Chondrocyte (in vitro differentiated cells): Measurements from ENCODE around the gene UQCC2. TPM values are rescaled to one million over a fixed set of nuclear protein-coding genes. Genes with fewer than 3 reads are reported as not detected.
A peak's percentile ranks its signal among the peaks of the same experiment; 100 is the strongest.

ENCODE experiments used
- DNase-seq: peaks from one replicate; pipeline ENCODE4 v3.0.0; 2021; ENCODE audit warnings: mixed read lengths, low spot score
- H3K27ac Mint-ChIP-seq: one replicate; pipeline ENCODE4 v1.8.0; 2021; ENCODE audit warnings: mild to moderate bottlenecking, moderate library complexity, mixed read lengths; ENCODE audit not compliant: unreplicated experiment
- H3K27me3 Mint-ChIP-seq: 2 replicates; pipeline ENCODE4 v1.8.0; 2021; ENCODE audit warnings: low read depth, mixed read lengths
- H3K36me3 Mint-ChIP-seq: 2 replicates; pipeline ENCODE4 v1.8.0; 2021; ENCODE audit warnings: low read depth, mixed read lengths
- H3K4me1 Mint-ChIP-seq: 2 replicates; pipeline ENCODE4 v1.8.0; 2021; ENCODE audit warnings: low read depth, mild to moderate bottlenecking, mixed read lengths
- H3K4me3 Mint-ChIP-seq: one replicate; pipeline ENCODE4 v1.8.0; 2021; ENCODE audit warnings: mild to moderate bottlenecking, moderate library complexity, mixed read lengths; ENCODE audit not compliant: unreplicated experiment
- H3K9me3 Mint-ChIP-seq: 2 replicates; pipeline ENCODE4 v1.8.0; 2021; ENCODE audit warnings: low read depth, mixed read lengths
- CTCF ChIP-seq: fragments of 200-600 bp; sonication (generic); IDR thresholded peaks from 2 replicates; pipeline ENCODE4 v1.5.0; 2021; ENCODE audit warnings: antibody characterized with exemption, mild to moderate bottlenecking, moderate library complexity
- total RNA-seq: library from RNA; stranded (reverse); gene quantifications from 3 replicates; pipeline ENCODE4 v1.2.1, GENCODE V29; 2021

UQCC2 gene
- total RNA-seq, 1 donor from 2014 or later, result 64.5 TPM

GRCh38 chr6:33710296-33711121 is 991 bp downstream of the UQCC2 start:
- peak; percentile 53 for DNase-seq
- Mint-ChIP-seq H3K4me3 (peak overlapping the region; percentile 96), H3K9me3 (no peaks in the 10 kb centered on the region)

GRCh38 chr6:33709605-33710295 is 1.8 kb downstream of the UQCC2 start:
- DNase-seq, result peak; percentile 9
- Mint-ChIP-seq H3K4me1 (peaks cover 45% of the 10 kb centered on the region), H3K36me3 (peaks cover 4% of the 10 kb centered on the region), H3K27ac (peak overlapping the region; percentile 29), H3K27me3 (no peaks in the 10 kb centered on the region), H3K9me3 (no peaks in the 10 kb centered on the region), H3K4me3 (peak overlapping the region; percentile 24)
- no peak for TF ChIP-seq CTCF

More at GRCh38 chr6:33710296-33711121, 991 bp downstream of the UQCC2 start:
- Mint-ChIP-seq H3K4me1 (peaks cover 40% of the 10 kb centered on the region), H3K27ac (peak overlapping the region; percentile 56), H3K27me3 (no peaks in the 10 kb centered on the region), H3K36me3 (peaks cover 4% of the 10 kb centered on the region)
- no peak for TF ChIP-seq CTCF

- TF ChIP-seq CTCF, result no peak
- Mint-ChIP-seq H3K9me3 (no peaks in the 10 kb centered on the region), H3K4me1 (peaks cover 45% of the 10 kb centered on the region), H3K36me3 (peaks cover 4% of the 10 kb centered on the region), H3K27me3 (no peaks in the 10 kb centered on the region), H3K27ac (peak overlapping the region; percentile 19), H3K4me3 (no peak overlapping the region)
- DNase-seq, result peak; percentile 6
Measured at GRCh38 chr6:33708516-33709204, 2.8 kb downstream of the UQCC2 start.

GRCh38 chr6:33707771-33708170 is 3.7 kb downstream of the UQCC2 start:
- Mint-ChIP-seq H3K27ac (no peak overlapping the region), H3K4me1 (peaks cover 45% of the 10 kb centered on the region), H3K27me3 (no peaks in the 10 kb centered on the region), H3K9me3 (no peaks in the 10 kb centered on the region), H3K36me3 (peaks cover 4% of the 10 kb centered on the region), H3K4me3 (no peak overlapping the region)
- peak; percentile 19 for DNase-seq
- no peak for TF ChIP-seq CTCF
